ENCODE results near the gene SDHA.
"Not testable (repeated sequence)": the region's sequence is repeated elsewhere in the genome, so short reads cannot be mapped to it uniquely, and the experiment has no call there.

SDHA gene

GRCh38 chr5:255116-255515 is 37.0 kb downstream of the SDHA start:
- H3K36me3 ChIP-seq (ENCODE audit: control insufficient read depth, insufficient read depth, low read length) = peaks cover 18% of the 10 kb centered on the region
- not testable (repeated sequence) for H3K9ac ChIP-seq (ENCODE audit: low read depth, low read length); H3K4me1 ChIP-seq (ENCODE audit: control insufficient read depth, insufficient read depth, low read length); H3K4me3 ChIP-seq (ENCODE audit: low read depth, low read length); H3K27me3 ChIP-seq (ENCODE audit: control insufficient read depth, insufficient read depth, low read length); H3K9me3 ChIP-seq (ENCODE audit: control insufficient read depth, insufficient read depth, low read length)

DNA sequence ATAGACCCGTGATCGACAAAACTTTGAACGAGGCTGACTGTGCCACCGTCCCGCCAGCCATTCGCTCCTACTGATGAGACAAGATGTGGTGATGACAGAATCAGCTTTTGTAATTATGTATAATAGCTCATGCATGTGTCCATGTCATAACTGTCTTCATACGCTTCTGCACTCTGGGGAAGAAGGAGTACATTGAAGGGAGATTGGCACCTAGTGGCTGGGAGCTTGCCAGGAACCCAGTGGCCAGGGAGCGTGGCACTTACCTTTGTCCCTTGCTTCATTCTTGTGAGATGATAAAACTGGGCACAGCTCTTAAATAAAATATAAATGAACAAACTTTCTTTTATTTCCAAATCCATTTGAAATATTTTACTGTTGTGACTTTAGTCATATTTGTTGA is 38.2 kb downstream of the SDHA start:
- H3K27me3 ChIP-seq (ENCODE audit: control insufficient read depth, insufficient read depth, low read length); H3K4me3 ChIP-seq (ENCODE audit: low read depth, low read length); H3K4me1 ChIP-seq (ENCODE audit: control insufficient read depth, insufficient read depth, low read length); H3K9ac ChIP-seq (ENCODE audit: low read depth, low read length); H3K9me3 ChIP-seq (ENCODE audit: control insufficient read depth, insufficient read depth, low read length): not testable (repeated sequence)
- peaks cover 16% of the 10 kb centered on the region for H3K36me3 ChIP-seq (ENCODE audit: control insufficient read depth, insufficient read depth, low read length)

DNA sequence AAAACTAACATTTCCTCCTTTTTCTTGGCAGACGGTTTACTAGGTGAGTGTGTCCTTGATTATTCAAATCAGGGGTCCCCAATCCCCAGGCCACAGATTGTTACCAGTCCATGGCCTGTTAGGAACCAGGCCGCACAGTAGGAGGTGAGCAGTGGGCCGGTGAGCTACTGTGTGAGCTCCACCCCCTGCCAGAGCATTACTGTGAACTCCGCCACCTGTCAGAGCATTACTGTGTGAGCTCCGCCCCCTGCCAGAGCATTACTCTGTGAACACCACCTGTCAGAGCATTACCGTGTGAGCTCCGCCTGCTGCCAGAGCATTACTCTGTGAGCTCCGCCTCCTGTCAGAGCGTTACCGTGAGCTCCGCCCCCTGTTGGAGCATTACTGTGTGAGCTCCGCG is 39.0 kb downstream of the SDHA start:
- Histone ChIP-seq H3K9ac (ENCODE audit: low read depth, low read length) (no peak overlapping the region), H3K4me1 (ENCODE audit: control insufficient read depth, insufficient read depth, low read length) (no peaks in the 10 kb centered on the region), H3K9me3 (ENCODE audit: control insufficient read depth, insufficient read depth, low read length) (no peaks in the 10 kb centered on the region), H3K27me3 (ENCODE audit: control insufficient read depth, insufficient read depth, low read length) (no peaks in the 10 kb centered on the region), H3K4me3 (ENCODE audit: low read depth, low read length) (no peak overlapping the region), H3K36me3 (ENCODE audit: control insufficient read depth, insufficient read depth, low read length) (peaks cover 16% of the 10 kb centered on the region)

- not testable (repeated sequence) for H3K27me3 ChIP-seq (ENCODE audit: control insufficient read depth, insufficient read depth, low read length); H3K4me3 ChIP-seq (ENCODE audit: low read depth, low read length); H3K4me1 ChIP-seq (ENCODE audit: control insufficient read depth, insufficient read depth, low read length); H3K9me3 ChIP-seq (ENCODE audit: control insufficient read depth, insufficient read depth, low read length); H3K9ac ChIP-seq (ENCODE audit: low read depth, low read length); H3K36me3 ChIP-seq (ENCODE audit: control insufficient read depth, insufficient read depth, low read length)
Measured at GRCh38 chr5:263275-263974, 45.3 kb downstream of the SDHA start.

DNA sequence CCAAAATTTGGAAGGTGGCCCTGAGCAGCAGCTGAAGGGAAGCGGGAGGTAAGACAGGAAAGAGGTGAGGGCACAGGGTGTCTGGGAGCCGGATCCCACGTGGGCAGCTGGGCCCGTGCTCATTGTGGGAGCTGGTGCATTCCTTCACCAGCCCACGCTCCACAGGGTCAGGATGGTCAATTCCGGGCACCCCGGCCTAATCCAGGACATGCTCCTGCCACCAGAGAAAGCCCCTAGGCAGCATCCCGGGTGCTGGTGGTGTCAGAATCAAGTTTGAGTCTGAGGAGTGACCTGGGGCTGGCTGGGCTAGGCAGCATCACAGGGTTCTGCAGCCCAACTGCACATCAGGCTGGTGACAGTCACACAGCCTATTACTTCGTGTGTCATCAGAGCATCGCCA is 46.2 kb downstream of the SDHA start:
- no peaks in the 10 kb centered on the region for H3K27me3 ChIP-seq (ENCODE audit: control insufficient read depth, insufficient read depth, low read length)
- no peaks in the 10 kb centered on the region for H3K4me1 ChIP-seq (ENCODE audit: control insufficient read depth, insufficient read depth, low read length)
- no peak overlapping the region for H3K9ac ChIP-seq (ENCODE audit: low read depth, low read length)
- H3K9me3 ChIP-seq (ENCODE audit: control insufficient read depth, insufficient read depth, low read length) = no peaks in the 10 kb centered on the region
- H3K4me3 ChIP-seq (ENCODE audit: low read depth, low read length) = no peak overlapping the region
- peaks cover 5% of the 10 kb centered on the region for H3K36me3 ChIP-seq (ENCODE audit: control insufficient read depth, insufficient read depth, low read length)

DNA sequence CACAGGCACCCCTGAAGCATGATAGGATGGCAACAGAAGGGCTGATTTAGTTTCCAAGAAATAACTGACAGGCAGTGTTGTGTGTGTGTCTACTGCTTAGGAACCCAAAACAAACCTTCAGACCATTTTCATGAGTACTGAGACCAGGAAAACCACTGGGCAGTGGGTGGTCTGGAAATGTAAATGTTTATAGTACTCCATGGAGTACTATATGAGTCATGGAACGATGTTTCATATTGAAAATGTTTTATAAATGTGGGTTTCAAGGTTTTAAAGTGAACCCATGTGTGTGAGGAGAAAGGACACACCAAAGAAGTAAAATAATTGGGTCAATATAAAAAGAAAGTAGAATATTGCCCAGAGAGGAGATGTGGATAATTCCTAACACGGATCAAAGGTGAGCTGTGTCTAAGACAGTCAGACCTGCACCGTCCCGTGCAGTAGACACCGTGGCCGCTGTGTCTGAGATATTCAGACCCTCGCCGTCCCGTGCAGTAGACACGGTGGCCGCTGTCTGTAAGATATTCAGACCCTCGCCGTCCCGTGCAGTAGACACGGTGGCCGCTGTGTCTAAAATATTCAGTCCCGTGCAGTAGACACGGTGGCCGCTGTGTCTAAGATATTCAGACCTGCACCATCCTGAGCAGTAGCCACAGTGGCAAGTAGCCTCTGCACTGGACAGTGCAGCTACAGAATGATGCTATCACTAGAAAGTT is 48.3 kb downstream of the SDHA start:
- not testable (repeated sequence) for H3K36me3 ChIP-seq (ENCODE audit: control insufficient read depth, insufficient read depth, low read length); H3K9me3 ChIP-seq (ENCODE audit: control insufficient read depth, insufficient read depth, low read length); H3K9ac ChIP-seq (ENCODE audit: low read depth, low read length); H3K27me3 ChIP-seq (ENCODE audit: control insufficient read depth, insufficient read depth, low read length); H3K4me1 ChIP-seq (ENCODE audit: control insufficient read depth, insufficient read depth, low read length); H3K4me3 ChIP-seq (ENCODE audit: low read depth, low read length)

GRCh38 chr5:267716-268115 is 49.6 kb downstream of the SDHA start:
- H3K9ac ChIP-seq (ENCODE audit: low read depth, low read length) = no peak overlapping the region
- no peak overlapping the region for H3K4me3 ChIP-seq (ENCODE audit: low read depth, low read length)
- no peaks in the 10 kb centered on the region for H3K9me3 ChIP-seq (ENCODE audit: control insufficient read depth, insufficient read depth, low read length)
- H3K4me1 ChIP-seq (ENCODE audit: control insufficient read depth, insufficient read depth, low read length) = no peaks in the 10 kb centered on the region
- peaks cover 5% of the 10 kb centered on the region for H3K36me3 ChIP-seq (ENCODE audit: control insufficient read depth, insufficient read depth, low read length)
- no peaks in the 10 kb centered on the region for H3K27me3 ChIP-seq (ENCODE audit: control insufficient read depth, insufficient read depth, low read length)

DNA sequence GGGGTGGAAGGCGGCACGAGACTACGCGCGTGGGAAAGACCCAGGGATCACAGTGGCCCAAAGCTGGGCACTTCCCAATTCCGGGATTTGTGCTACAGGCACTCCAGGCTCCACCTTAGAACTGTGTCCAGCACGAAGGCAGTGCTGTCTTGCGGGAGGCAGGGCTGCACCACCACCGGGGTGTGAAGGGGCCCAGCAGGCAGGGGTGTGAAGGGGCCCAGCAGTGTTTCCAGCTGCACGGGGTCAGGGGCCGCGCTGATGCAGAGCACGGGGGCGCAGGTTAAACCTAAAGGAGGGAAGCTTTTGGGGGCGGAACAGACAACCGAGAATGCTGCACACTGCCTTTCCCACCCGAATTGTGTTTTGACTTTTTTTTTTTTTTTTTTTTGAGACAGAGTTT is 52.2 kb downstream of the SDHA start:
- Histone ChIP-seq H3K36me3 (ENCODE audit: control insufficient read depth, insufficient read depth, low read length) (peaks cover under 1% of the 10 kb centered on the region), H3K27me3 (ENCODE audit: control insufficient read depth, insufficient read depth, low read length) (no peaks in the 10 kb centered on the region), H3K4me3 (ENCODE audit: low read depth, low read length) (no peak overlapping the region), H3K4me1 (ENCODE audit: control insufficient read depth, insufficient read depth, low read length) (no peaks in the 10 kb centered on the region), H3K9me3 (ENCODE audit: control insufficient read depth, insufficient read depth, low read length) (no peaks in the 10 kb centered on the region), H3K9ac (ENCODE audit: low read depth, low read length) (no peak overlapping the region)

DNA sequence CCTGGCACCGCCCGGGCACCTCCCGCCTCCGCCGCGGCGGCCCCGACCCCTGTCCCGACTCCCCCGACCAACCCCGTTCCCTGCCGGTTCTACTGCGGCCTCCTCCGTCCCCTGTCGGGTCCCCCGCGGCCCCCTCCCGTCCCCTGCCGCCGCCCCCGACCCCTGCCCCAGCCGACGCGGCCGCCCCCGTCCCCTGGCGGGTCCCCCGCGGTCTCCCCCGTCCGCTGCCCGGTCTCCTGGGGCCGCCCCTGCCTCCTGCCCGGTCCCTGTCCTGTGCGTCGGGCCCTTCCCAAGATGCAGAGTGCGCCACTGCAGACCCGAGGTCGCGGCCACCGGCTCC is 53.7 kb downstream of the SDHA start:
- not testable (repeated sequence) for H3K27me3 ChIP-seq (ENCODE audit: control insufficient read depth, insufficient read depth, low read length); H3K36me3 ChIP-seq (ENCODE audit: control insufficient read depth, insufficient read depth, low read length); H3K4me1 ChIP-seq (ENCODE audit: control insufficient read depth, insufficient read depth, low read length); H3K9ac ChIP-seq (ENCODE audit: low read depth, low read length); H3K9me3 ChIP-seq (ENCODE audit: control insufficient read depth, insufficient read depth, low read length)
- peak overlapping the region; percentile 75 for H3K4me3 ChIP-seq (ENCODE audit: low read depth, low read length)

GRCh38 chr5:273091-273490 is 55.0 kb downstream of the SDHA start:
- H3K9ac ChIP-seq (ENCODE audit: low read depth, low read length); H3K4me3 ChIP-seq (ENCODE audit: low read depth, low read length): not testable (repeated sequence)

DNA sequence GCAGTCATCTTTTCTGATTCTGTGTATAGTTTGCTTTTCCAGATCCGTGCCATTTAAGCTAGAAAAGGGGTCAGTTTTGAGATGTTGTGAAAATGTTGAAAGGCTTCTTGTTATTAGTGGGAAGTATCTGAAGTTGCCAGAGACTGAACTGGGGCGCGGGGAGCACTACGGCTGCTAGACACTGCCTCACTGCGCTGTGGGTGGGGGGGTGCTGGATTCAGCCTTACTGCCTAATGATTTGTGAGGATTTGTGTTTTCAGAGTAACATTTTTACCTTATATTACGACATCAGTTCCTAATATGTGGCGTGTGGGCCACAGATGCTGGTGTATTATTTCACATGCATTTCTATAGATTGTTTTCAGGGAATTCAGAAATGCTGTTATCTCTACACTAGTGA is 55.4 kb downstream of the SDHA start:
- not testable (repeated sequence) for H3K9me3 ChIP-seq (ENCODE audit: control insufficient read depth, insufficient read depth, low read length); H3K4me3 ChIP-seq (ENCODE audit: low read depth, low read length); H3K36me3 ChIP-seq (ENCODE audit: control insufficient read depth, insufficient read depth, low read length); H3K4me1 ChIP-seq (ENCODE audit: control insufficient read depth, insufficient read depth, low read length); H3K27me3 ChIP-seq (ENCODE audit: control insufficient read depth, insufficient read depth, low read length); H3K9ac ChIP-seq (ENCODE audit: low read depth, low read length)

More at GRCh38 chr5:273091-273490, 55.0 kb downstream of the SDHA start:
- not testable (repeated sequence) for H3K36me3 ChIP-seq (ENCODE audit: control insufficient read depth, insufficient read depth, low read length); H3K27me3 ChIP-seq (ENCODE audit: control insufficient read depth, insufficient read depth, low read length); H3K9me3 ChIP-seq (ENCODE audit: control insufficient read depth, insufficient read depth, low read length); H3K4me1 ChIP-seq (ENCODE audit: control insufficient read depth, insufficient read depth, low read length)

- not testable (repeated sequence) for H3K4me3 ChIP-seq (ENCODE audit: low read depth, low read length); H3K9me3 ChIP-seq (ENCODE audit: control insufficient read depth, insufficient read depth, low read length); H3K9ac ChIP-seq (ENCODE audit: low read depth, low read length); H3K27me3 ChIP-seq (ENCODE audit: control insufficient read depth, insufficient read depth, low read length); H3K36me3 ChIP-seq (ENCODE audit: control insufficient read depth, insufficient read depth, low read length); H3K4me1 ChIP-seq (ENCODE audit: control insufficient read depth, insufficient read depth, low read length)
Measured at GRCh38 chr5:274346-274745, 56.2 kb downstream of the SDHA start.
